ENCODE data around the gene GLYATL2. TPM values are rescaled to one million over a fixed set of nuclear protein-coding genes. Genes with fewer than 3 reads are reported as not detected.

GLYATL2 gene
- total RNA-seq, 1 experiment from 2014 or later, result not detected

DNA sequence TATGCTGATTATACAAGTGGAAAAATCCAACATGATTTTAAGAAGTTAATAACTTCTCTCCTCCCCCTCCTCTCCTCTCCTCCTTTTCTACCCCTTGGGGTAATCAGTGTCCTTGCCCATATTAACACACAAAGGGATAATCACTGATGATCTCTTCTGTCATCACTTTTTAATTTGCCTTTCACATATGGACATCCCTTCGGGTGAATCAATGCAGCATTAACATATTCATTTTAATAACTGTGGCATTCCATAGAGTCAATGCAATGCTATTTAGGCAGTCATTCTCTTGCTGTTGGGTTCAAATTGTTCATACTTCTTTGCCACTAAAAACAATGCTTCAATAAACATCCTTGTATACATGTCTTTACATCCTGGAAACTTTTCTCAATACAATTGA, 42.9 kb upstream of the GLYATL2 start:
- H3K9me2 ChIP-seq (ENCODE audit: insufficient read depth), result no peaks in the 10 kb centered on the region
- no peaks in the 10 kb centered on the region for H3K36me3 ChIP-seq (ENCODE audit: control insufficient read depth in 1 of 2, insufficient read depth in 2 of 2, low read length in 2 of 2)
- no peaks in the 10 kb centered on the region for H3K27me3 ChIP-seq (ENCODE audit: insufficient read depth, low read length)
- H2AFZ ChIP-seq (ENCODE audit: low read depth, low read length, poor library complexity, severe bottlenecking), result no peak overlapping the region
- no peak overlapping the region for H3K27ac ChIP-seq (ENCODE audit: low read depth, low read length)
- H3K79me2 ChIP-seq (ENCODE audit: insufficient read depth, low read length), result no peaks in the 10 kb centered on the region
- no peaks in the 10 kb centered on the region for H3K4me1 ChIP-seq (ENCODE audit: control insufficient read depth in 1 of 2, insufficient read depth in 2 of 2, low read length in 2 of 2)
- RAD21 ChIA-PET (ENCODE audit: low non-redundant PET in 1 of 2, low total read pairs in 2 of 2, uncharacterized antibody in 2 of 2, unreplicated experiment in 2 of 2), result no interaction called here
- no peak for ATAC-seq
- intact Hi-C loops (cut with micrococcal nuclease), result no loop called here
- H3K9me3 ChIP-seq (ENCODE audit: control insufficient read depth in 1 of 2, insufficient read depth in 1 of 2, low read depth in 1 of 2, low read length in 2 of 2), result no peaks in the 10 kb centered on the region
- no TSS peak for BruUV-seq (replicated peaks)
- H3K4me3 ChIP-seq (replicated peaks in 1 of 2; ENCODE audit: low read depth in 1 of 2, low read length in 2 of 2), result no peak overlapping the region
- H4K20me1 ChIP-seq (ENCODE audit: insufficient read depth), result no peaks in the 10 kb centered on the region
- no peak for DNase-seq (ENCODE audit: low read depth, low spot score)
- no peak overlapping the region for H3K4me2 ChIP-seq (ENCODE audit: low read length)
- H3K9ac ChIP-seq (ENCODE audit: low read length), result no peak overlapping the region
- CTCF ChIA-PET, result no interaction called here
- POLR2A ChIA-PET, result no interaction called here
- TF ChIP-seq EZH2phosphoT487 (IDR thresholded peaks at IDR 0.05; ENCODE audit: borderline replicate concordance), result no peak
- TF ChIP-seq ELF1 (IDR thresholded peaks at IDR 0.05; ENCODE audit: borderline replicate concordance, low read depth), result no peak
- no peak for TF ChIP-seq TCF7L2 (IDR thresholded peaks at IDR 0.05; ENCODE audit: borderline replicate concordance, extremely low read depth, insufficient read depth, insufficient read length)
- TF ChIP-seq, protein P1, sequence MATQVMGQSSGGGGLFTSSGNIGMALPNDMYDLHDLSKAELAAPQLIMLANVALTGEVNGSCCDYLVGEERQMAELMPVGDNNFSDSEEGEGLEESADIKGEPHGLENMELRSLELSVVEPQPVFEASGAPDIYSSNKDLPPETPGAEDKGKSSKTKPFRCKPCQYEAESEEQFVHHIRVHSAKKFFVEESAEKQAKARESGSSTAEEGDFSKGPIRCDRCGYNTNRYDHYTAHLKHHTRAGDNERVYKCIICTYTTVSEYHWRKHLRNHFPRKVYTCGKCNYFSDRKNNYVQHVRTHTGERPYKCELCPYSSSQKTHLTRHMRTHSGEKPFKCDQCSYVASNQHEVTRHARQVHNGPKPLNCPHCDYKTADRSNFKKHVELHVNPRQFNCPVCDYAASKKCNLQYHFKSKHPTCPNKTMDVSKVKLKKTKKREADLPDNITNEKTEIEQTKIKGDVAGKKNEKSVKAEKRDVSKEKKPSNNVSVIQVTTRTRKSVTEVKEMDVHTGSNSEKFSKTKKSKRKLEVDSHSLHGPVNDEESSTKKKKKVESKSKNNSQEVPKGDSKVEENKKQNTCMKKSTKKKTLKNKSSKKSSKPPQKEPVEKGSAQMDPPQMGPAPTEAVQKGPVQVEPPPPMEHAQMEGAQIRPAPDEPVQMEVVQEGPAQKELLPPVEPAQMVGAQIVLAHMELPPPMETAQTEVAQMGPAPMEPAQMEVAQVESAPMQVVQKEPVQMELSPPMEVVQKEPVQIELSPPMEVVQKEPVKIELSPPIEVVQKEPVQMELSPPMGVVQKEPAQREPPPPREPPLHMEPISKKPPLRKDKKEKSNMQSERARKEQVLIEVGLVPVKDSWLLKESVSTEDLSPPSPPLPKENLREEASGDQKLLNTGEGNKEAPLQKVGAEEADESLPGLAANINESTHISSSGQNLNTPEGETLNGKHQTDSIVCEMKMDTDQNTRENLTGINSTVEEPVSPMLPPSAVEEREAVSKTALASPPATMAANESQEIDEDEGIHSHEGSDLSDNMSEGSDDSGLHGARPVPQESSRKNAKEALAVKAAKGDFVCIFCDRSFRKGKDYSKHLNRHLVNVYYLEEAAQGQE (IDR thresholded peaks at IDR 0.05; ENCODE audit: low read depth), result no peak
- TF ChIP-seq, protein P2, sequence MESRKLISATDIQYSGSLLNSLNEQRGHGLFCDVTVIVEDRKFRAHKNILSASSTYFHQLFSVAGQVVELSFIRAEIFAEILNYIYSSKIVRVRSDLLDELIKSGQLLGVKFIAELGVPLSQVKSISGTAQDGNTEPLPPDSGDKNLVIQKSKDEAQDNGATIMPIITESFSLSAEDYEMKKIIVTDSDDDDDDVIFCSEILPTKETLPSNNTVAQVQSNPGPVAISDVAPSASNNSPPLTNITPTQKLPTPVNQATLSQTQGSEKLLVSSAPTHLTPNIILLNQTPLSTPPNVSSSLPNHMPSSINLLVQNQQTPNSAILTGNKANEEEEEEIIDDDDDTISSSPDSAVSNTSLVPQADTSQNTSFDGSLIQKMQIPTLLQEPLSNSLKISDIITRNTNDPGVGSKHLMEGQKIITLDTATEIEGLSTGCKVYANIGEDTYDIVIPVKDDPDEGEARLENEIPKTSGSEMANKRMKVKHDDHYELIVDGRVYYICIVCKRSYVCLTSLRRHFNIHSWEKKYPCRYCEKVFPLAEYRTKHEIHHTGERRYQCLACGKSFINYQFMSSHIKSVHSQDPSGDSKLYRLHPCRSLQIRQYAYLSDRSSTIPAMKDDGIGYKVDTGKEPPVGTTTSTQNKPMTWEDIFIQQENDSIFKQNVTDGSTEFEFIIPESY (IDR thresholded peaks at IDR 0.05; ENCODE audit: extremely low read depth, insufficient replicate concordance, low read length), result no peak
- TF ChIP-seq JUND (IDR thresholded peaks at IDR 0.05), result no peak
- TF ChIP-seq YY1 (IDR thresholded peaks at IDR 0.05; ENCODE audit: extremely low read depth, insufficient replicate concordance, low read depth, low read length), result no peak
- no peak for TF ChIP-seq ZNF274 (IDR thresholded peaks at IDR 0.05; ENCODE audit: low read depth, low read length)
- TF ChIP-seq EZH2 (IDR thresholded peaks at IDR 0.05), result no peak
- TF ChIP-seq, protein P3, sequence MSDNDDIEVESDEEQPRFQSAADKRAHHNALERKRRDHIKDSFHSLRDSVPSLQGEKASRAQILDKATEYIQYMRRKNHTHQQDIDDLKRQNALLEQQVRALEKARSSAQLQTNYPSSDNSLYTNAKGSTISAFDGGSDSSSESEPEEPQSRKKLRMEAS (IDR thresholded peaks at IDR 0.05), result no peak
- no peak for TF ChIP-seq POLR2AphosphoS5 (IDR thresholded peaks at IDR 0.05; ENCODE audit: low read depth, low read length)
- TF ChIP-seq, protein P4, sequence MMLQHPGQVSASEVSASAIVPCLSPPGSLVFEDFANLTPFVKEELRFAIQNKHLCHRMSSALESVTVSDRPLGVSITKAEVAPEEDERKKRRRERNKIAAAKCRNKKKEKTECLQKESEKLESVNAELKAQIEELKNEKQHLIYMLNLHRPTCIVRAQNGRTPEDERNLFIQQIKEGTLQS (IDR thresholded peaks at IDR 0.05), result no peak
- TF ChIP-seq RAD21 (IDR thresholded peaks at IDR 0.05; ENCODE audit: low read depth), result no peak
- TF ChIP-seq CBX3 (IDR thresholded peaks at IDR 0.05; ENCODE audit: low read depth), result no peak
- TF ChIP-seq, protein P5, sequence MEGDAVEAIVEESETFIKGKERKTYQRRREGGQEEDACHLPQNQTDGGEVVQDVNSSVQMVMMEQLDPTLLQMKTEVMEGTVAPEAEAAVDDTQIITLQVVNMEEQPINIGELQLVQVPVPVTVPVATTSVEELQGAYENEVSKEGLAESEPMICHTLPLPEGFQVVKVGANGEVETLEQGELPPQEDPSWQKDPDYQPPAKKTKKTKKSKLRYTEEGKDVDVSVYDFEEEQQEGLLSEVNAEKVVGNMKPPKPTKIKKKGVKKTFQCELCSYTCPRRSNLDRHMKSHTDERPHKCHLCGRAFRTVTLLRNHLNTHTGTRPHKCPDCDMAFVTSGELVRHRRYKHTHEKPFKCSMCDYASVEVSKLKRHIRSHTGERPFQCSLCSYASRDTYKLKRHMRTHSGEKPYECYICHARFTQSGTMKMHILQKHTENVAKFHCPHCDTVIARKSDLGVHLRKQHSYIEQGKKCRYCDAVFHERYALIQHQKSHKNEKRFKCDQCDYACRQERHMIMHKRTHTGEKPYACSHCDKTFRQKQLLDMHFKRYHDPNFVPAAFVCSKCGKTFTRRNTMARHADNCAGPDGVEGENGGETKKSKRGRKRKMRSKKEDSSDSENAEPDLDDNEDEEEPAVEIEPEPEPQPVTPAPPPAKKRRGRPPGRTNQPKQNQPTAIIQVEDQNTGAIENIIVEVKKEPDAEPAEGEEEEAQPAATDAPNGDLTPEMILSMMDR (IDR thresholded peaks at IDR 0.05 in 2 of 3, conservative IDR thresholded peaks at IDR 0.05 in 1 of 3; ENCODE audit: borderline replicate concordance in 1 of 3, insufficient read depth in 1 of 3, low read depth in 2 of 3, low read length in 2 of 3), result no peak
- TF ChIP-seq SP1 (IDR thresholded peaks at IDR 0.05; ENCODE audit: low read depth), result no peak
- no peak for TF ChIP-seq SIN3A (IDR thresholded peaks at IDR 0.05; ENCODE audit: low read depth)
- TF ChIP-seq FOSL1 (IDR thresholded peaks at IDR 0.05; ENCODE audit: low read depth), result no peak
- TF ChIP-seq SRF (IDR thresholded peaks at IDR 0.05; ENCODE audit: low read depth), result no peak
